Motor neuron (in vitro differentiated cells): Measurements from ENCODE around the gene CSN3. TPM values are rescaled to one million over a fixed set of nuclear protein-coding genes. Genes with fewer than 3 reads are reported as not detected.

Source experiments
- ATAC-seq, 8 experiments: fragments of 200-7000 bp; cut with Tn5 transposase; replicated peaks in 6 of 8; 2 replicates each; pipeline ENCODE4 v1.8.0; 2021; ENCODE audit warnings: mild to moderate bottlenecking in 8 of 8, moderate library complexity in 8 of 8
- H3K27ac ChIP-seq, 2 donors: fragments of 250-450 bp; sonication (Bioruptor Pico); 2 replicates each; pipeline ENCODE4 v1.9.0; 2021; ENCODE audit warnings: antibody characterized with exemption in 2 of 2, mild to moderate bottlenecking in 2 of 2, moderate library complexity in 1 of 2
- H3K4me1 ChIP-seq, 2 donors: fragments of 250-450 bp; sonication (Bioruptor Pico); replicated peaks in 1 of 2; 2 replicates each; pipeline ENCODE4 v1.6.1; 2021; ENCODE audit warnings: antibody characterized with exemption in 2 of 2, mild to moderate bottlenecking in 2 of 2, moderate library complexity in 1 of 2
- H3K4me3 ChIP-seq, 5 donors: fragments of 250-450 bp; sonication (Bioruptor Pico); 2 replicates each; pipeline ENCODE4 v1.9.0; 2021; ENCODE audit warnings: antibody characterized with exemption in 5 of 5, mild to moderate bottlenecking in 5 of 5, moderate library complexity in 4 of 5
- WGBS, 10 experiments: fragments of 450-650 bp; shearing (Covaris generic); methylation state at CpG; one replicate each; pipeline ENCODE4 v1.0.0; 2022; 5-methylcytosine and 5-hydroxymethylcytosine counted together
- in situ Hi-C, 9 experiments: fragments of 400-800 bp; cut with MboI; loops; one replicate each; pipeline ENCODE4 v1.15.0; 2021; ENCODE audit warnings: low sequenced_read_pairs in 9 of 9, low pct_unique_long_range_greater_than_20kb in 2 of 9; ENCODE audit not compliant: unreplicated experiment in 9 of 9
- total RNA-seq, 8 experiments: library from RNA; unstranded; fragments of 300-600 nt; gene quantifications; 2 replicates each; pipeline versions ENCODE4 v1.2.3 to v1.2.4, GENCODE V29; 2022

Gene CSN3
- total RNA-seq, 8 experiments from 2014 or later, result 0.52 to 1.2 TPM; not detected in 6

GRCh38 chr4:70239131-70239883 is 3.1 kb upstream of the CSN3 start:
- no peak overlapping the region for H3K4me3 ChIP-seq
- H3K27ac ChIP-seq, result no peak overlapping the region
- in situ Hi-C loops, result no loop called here
- no peak for ATAC-seq
- 0 to 83% (median 49%) methylated on average over 1 to 3 of the region's 3 CpGs for WGBS, 10 experiments
- no peaks in the 10 kb centered on the region for H3K4me1 ChIP-seq

- WGBS, 10 experiments, result 10 to 78% (median 58%) methylated on average over 1 to 5 of the region's 5 CpGs; no CpG with 5 or more reads in 4 of the 10 experiments
- Histone ChIP-seq H3K4me3 (no peak overlapping the region), H3K27ac (no peak overlapping the region), H3K4me1 (no peaks in the 10 kb centered on the region)
- peak in 1 of 8 experiments; percentile 20 for ATAC-seq
- in situ Hi-C loops, result no loop called here
These were observed 2.4 kb upstream of the CSN3 start for GRCh38 chr4:70239884-70240591.

GRCh38 chr4:70243091-70243490 is 694 bp downstream of the CSN3 start:
- in situ Hi-C loops, result no loop called here
- 26 to 94% (median 75%) methylated on average over 2 to 4 of the region's 4 CpGs for WGBS, 10 experiments
- Histone ChIP-seq H3K4me1 (no peaks in the 10 kb centered on the region), H3K4me3 (no peak overlapping the region), H3K27ac (no peak overlapping the region)
- no peak for ATAC-seq

GRCh38 chr4:70251250-70251944 is 9.0 kb downstream of the CSN3 start:
- Histone ChIP-seq H3K4me1 (no peaks in the 10 kb centered on the region), H3K4me3 (no peak overlapping the region), H3K27ac (no peak overlapping the region)
- in situ Hi-C loops, result no loop called here
- ATAC-seq, result no peak
- WGBS, 10 experiments, result 0 to 73% (median 7%) methylated on average over 1 to 3 of the region's 3 CpGs; no CpG with 5 or more reads in 1 of the 10 experiments

- ATAC-seq, result no peak
- Histone ChIP-seq H3K27ac (no peak overlapping the region), H3K4me3 (no peak overlapping the region), H3K4me1 (no peaks in the 10 kb centered on the region)
- in situ Hi-C loops, result no loop called here
- WGBS, 10 experiments, result 100% methylated on average over 1 of the region's 1 CpG; no CpG with 5 or more reads in 9 of the 10 experiments
These were observed 9.5 kb downstream of the CSN3 start for GRCh38 chr4:70251945-70252277.

- Histone ChIP-seq H3K4me1 (no peaks in the 10 kb centered on the region), H3K27ac (no peak overlapping the region), H3K4me3 (no peak overlapping the region)
- in situ Hi-C loops, result no loop called here
- 0 to 83% (median 42%) methylated on average over 1 of the region's 1 CpG; no CpG with 5 or more reads in 3 of the 10 experiments for WGBS, 10 experiments
- no peak for ATAC-seq
These were observed 27.3 kb downstream of the CSN3 start for GRCh38 chr4:70269674-70270073.

GRCh38 chr4:70277121-70277520 is 34.7 kb downstream of the CSN3 start:
- WGBS, 10 experiments, result 68 to 100% (median 98%) methylated on average over 1 to 2 of the region's 2 CpGs; no CpG with 5 or more reads in 4 of the 10 experiments
- H3K4me3 ChIP-seq, result no peak overlapping the region
- no peaks in the 10 kb centered on the region for H3K4me1 ChIP-seq
- no peak overlapping the region for H3K27ac ChIP-seq
- in situ Hi-C loops, result no loop called here
- no peak for ATAC-seq

- no peak for ATAC-seq
These were observed 38.2 kb downstream of the CSN3 start for GRCh38 chr4:70280567-70280966.

GRCh38 chr4:70288651-70289050 is 46.3 kb downstream of the CSN3 start:
- H3K4me1 ChIP-seq, result no peaks in the 10 kb centered on the region
- in situ Hi-C loops, result no loop called here
- no peak overlapping the region for H3K27ac ChIP-seq
- ATAC-seq, result no peak
- H3K4me3 ChIP-seq, result no peak overlapping the region
- 0 to 100% (median 64%) methylated on average over 1 of the region's 1 CpG; no CpG with 5 or more reads in 2 of the 10 experiments for WGBS, 10 experiments

More at GRCh38 chr4:70280567-70280966, 38.2 kb downstream of the CSN3 start:
- no peaks in the 10 kb centered on the region for H3K4me1 ChIP-seq
- H3K4me3 ChIP-seq, result no peak overlapping the region
- H3K27ac ChIP-seq, result no peak overlapping the region
- in situ Hi-C loops, result no loop called here
- WGBS, 10 experiments, result 0 to 50% (median 0%) methylated on average over 1 of the region's 1 CpG; no CpG with 5 or more reads in 7 of the 10 experiments

- 0 to 100% (median 64%) methylated on average over 1 to 2 of the region's 2 CpGs; no CpG with 5 or more reads in 1 of the 10 experiments for WGBS, 10 experiments
- H3K4me1 ChIP-seq, result no peaks in the 10 kb centered on the region
- no peak overlapping the region for H3K27ac ChIP-seq
- ATAC-seq, result no peak
- in situ Hi-C loops, result no loop called here
- no peak overlapping the region for H3K4me3 ChIP-seq
These were observed 48.9 kb downstream of the CSN3 start for GRCh38 chr4:70291341-70291740.

GRCh38 chr4:70297576-70297975 is 55.2 kb downstream of the CSN3 start:
- H3K27ac ChIP-seq, result no peak overlapping the region
- no peak overlapping the region for H3K4me3 ChIP-seq
- in situ Hi-C loops, result no loop called here
- no peak for ATAC-seq
- no peaks in the 10 kb centered on the region for H3K4me1 ChIP-seq

GRCh38 chr4:70298051-70298450 is 55.7 kb downstream of the CSN3 start:
- Histone ChIP-seq H3K4me1 (no peaks in the 10 kb centered on the region), H3K27ac (no peak overlapping the region), H3K4me3 (no peak overlapping the region)
- no peak for ATAC-seq
- 0 to 100% (median 71%) methylated on average over 1 of the region's 1 CpG; no CpG with 5 or more reads in 1 of the 10 experiments for WGBS, 10 experiments
- in situ Hi-C loops, result no loop called here

GRCh38 chr4:70299643-70300042 is 57.2 kb downstream of the CSN3 start:
- ATAC-seq, result no peak
- no peaks in the 10 kb centered on the region for H3K4me1 ChIP-seq
- no peak overlapping the region for H3K4me3 ChIP-seq
- in situ Hi-C loops, result loop anchor here in 1 of 9 experiments (25.0 kb wide), 1 partner anchor 188 kb away; no protein-coding TSS in a partner anchor
- WGBS, 10 experiments, result 80 to 100% methylated on average over 1 to 2 of the region's 2 CpGs; no CpG with 5 or more reads in 8 of the 10 experiments
- no peak overlapping the region for H3K27ac ChIP-seq
